Tibial nerve (tissue), 4 donors: ENCODE measurements around the gene FASTKD2. TPM values are rescaled to one million over a fixed set of nuclear protein-coding genes. Genes with fewer than 3 reads are reported as not detected.

Experiments used
- DNase-seq, 2 donors: peaks; one replicate each; pipeline ENCODE4 v3.0.0-alpha.2; 2019; ENCODE audit warnings: low spot score in 2 of 2
- H3K27ac ChIP-seq, 4 donors: fragments of 200-600 bp; sonication (generic) in 3 of 4; one replicate each; pipeline ENCODE4 v1.5.1; 2017 to 2019; ENCODE audit warnings: mild to moderate bottlenecking in 1 of 4
- H3K27me3 ChIP-seq, 2 donors: fragments of 200-600 bp; sonication (generic) in 1 of 2; one replicate each; pipeline versions ENCODE4 v1.5.1 to v1.6.0; 2017 to 2019
- H3K36me3 ChIP-seq, 3 donors: fragments of 200-600 bp; sonication (generic); one replicate each; pipeline ENCODE4 v1.5.1; 2018 to 2019
- H3K4me1 ChIP-seq, 4 donors: fragments of 200-600 bp; sonication (generic) in 3 of 4; one replicate each; pipeline ENCODE4 v1.5.1; 2017 to 2019
- H3K4me3 ChIP-seq, 4 donors: fragments of 200-600 bp; sonication (generic) in 3 of 4; one replicate each; pipeline ENCODE4 v1.5.1; 2017 to 2019; ENCODE audit warnings: mild to moderate bottlenecking in 1 of 4, moderate library complexity in 1 of 4
- H3K9me3 ChIP-seq, 4 donors: fragments of 200-600 bp; sonication (generic) in 3 of 4; one replicate each; pipeline ENCODE4 v1.5.1; 2017 to 2019
- CTCF ChIP-seq, 5 experiments: fragments of 200-600 bp in 3 of 5; fragments of 450-650 bp in 2 of 5; sonication (generic) in 3 of 5; IDR thresholded peaks; one replicate each; pipeline ENCODE4 v1.5.1; 2016 to 2019; ENCODE audit warnings: antibody characterized with exemption in 5 of 5, mild to moderate bottlenecking in 3 of 5, moderate library complexity in 2 of 5
- EP300 ChIP-seq, 2 donors: sonication (generic); formaldehyde crosslinking; IDR thresholded peaks; one replicate each; pipeline ENCODE4 v1.6.1; 2017; ENCODE audit warnings: antibody characterized with exemption in 2 of 2, mild to moderate bottlenecking in 1 of 2
- POLR2A ChIP-seq, 2 donors: fragments of 450-650 bp; IDR thresholded peaks; one replicate each; pipeline ENCODE4 v1.6.1; 2017; ENCODE audit warnings: antibody characterized with exemption in 2 of 2, mild to moderate bottlenecking in 2 of 2, moderate library complexity in 2 of 2
- WGBS, 2 donors: methylation state at CpG; one replicate each; pipeline ENCODE4 v1.1.5; 2018; 5-methylcytosine and 5-hydroxymethylcytosine counted together
- total RNA-seq, 4 donors: library from RNA; depleted of rRNA; stranded (reverse); fragments of >200 nt; gene quantifications; one replicate each; pipeline ENCODE4 v1.1.0, GENCODE V29; 2016

Gene FASTKD2
- total RNA-seq, 4 donors from 2014 or later, result 22.4 to 36.5 (median 26.8) TPM

GRCh38 chr2:206727287-206727686 is 38.1 kb upstream of the FASTKD2 start:
- TF ChIP-seq CTCF (IDR thresholded peaks at IDR 0.05), result no peak
- no peak for TF ChIP-seq POLR2A (IDR thresholded peaks at IDR 0.05)
- TF ChIP-seq EP300 (IDR thresholded peaks at IDR 0.05), result no peak
- DNase-seq, result no peak
- WGBS, 2 donors, result 87 to 97% methylated on average over 2 of the region's 2 CpGs

GRCh38 chr2:206728277-206729199 is 36.9 kb upstream of the FASTKD2 start:
- Histone ChIP-seq H3K4me3 (no peak overlapping the region), H3K27ac (no peak overlapping the region), H3K4me1 (no peaks in the 10 kb centered on the region), H3K27me3 (no peaks in the 10 kb centered on the region), H3K9me3 (no peaks in the 10 kb centered on the region), H3K36me3 (no peaks in the 10 kb centered on the region)
- TF ChIP-seq POLR2A (IDR thresholded peaks at IDR 0.05), result no peak
- TF ChIP-seq CTCF (IDR thresholded peaks at IDR 0.05), result no peak
- no peak for TF ChIP-seq EP300 (IDR thresholded peaks at IDR 0.05)
- no peak for DNase-seq
- WGBS, 2 donors, result 67 to 73% methylated on average over 7 of the region's 7 CpGs

More at GRCh38 chr2:206727287-206727686, 38.1 kb upstream of the FASTKD2 start:
- no peaks in the 10 kb centered on the region for H3K9me3 ChIP-seq
- no peak overlapping the region for H3K4me3 ChIP-seq
- H3K27ac ChIP-seq, result no peak overlapping the region
- no peaks in the 10 kb centered on the region for H3K4me1 ChIP-seq
- H3K27me3 ChIP-seq, result no peaks in the 10 kb centered on the region
- no peaks in the 10 kb centered on the region for H3K36me3 ChIP-seq

GRCh38 chr2:206733341-206733740 is 32.1 kb upstream of the FASTKD2 start:
- 73 to 76% methylated on average over 2 of the region's 2 CpGs for WGBS, 2 donors

GRCh38 chr2:206736935-206737334 is 28.5 kb upstream of the FASTKD2 start:
- Histone ChIP-seq H3K27ac (no peak overlapping the region), H3K36me3 (no peaks in the 10 kb centered on the region), H3K4me1 (no peaks in the 10 kb centered on the region), H3K9me3 (no peaks in the 10 kb centered on the region), H3K4me3 (no peak overlapping the region), H3K27me3 (no peaks in the 10 kb centered on the region)
- 85 to 88% methylated on average over 5 of the region's 5 CpGs for WGBS, 2 donors
- DNase-seq, result no peak
- TF ChIP-seq EP300 (IDR thresholded peaks at IDR 0.05) (no peak), POLR2A (IDR thresholded peaks at IDR 0.05) (no peak), CTCF (IDR thresholded peaks at IDR 0.05) (no peak)

More at GRCh38 chr2:206733341-206733740, 32.1 kb upstream of the FASTKD2 start:
- DNase-seq, result no peak
- Histone ChIP-seq H3K27me3 (no peaks in the 10 kb centered on the region), H3K4me1 (no peaks in the 10 kb centered on the region), H3K36me3 (no peaks in the 10 kb centered on the region), H3K9me3 (no peaks in the 10 kb centered on the region), H3K4me3 (no peak overlapping the region), H3K27ac (no peak overlapping the region)
- TF ChIP-seq EP300 (IDR thresholded peaks at IDR 0.05) (no peak), POLR2A (IDR thresholded peaks at IDR 0.05) (no peak), CTCF (IDR thresholded peaks at IDR 0.05) (no peak)

- Histone ChIP-seq H3K9me3 (no peaks in the 10 kb centered on the region), H3K27me3 (no peaks in the 10 kb centered on the region), H3K4me3 (no peak overlapping the region), H3K36me3 (no peaks in the 10 kb centered on the region), H3K4me1 (no peaks in the 10 kb centered on the region), H3K27ac (no peak overlapping the region)
- DNase-seq, result no peak
- 68 to 75% methylated on average over 2 of the region's 2 CpGs for WGBS, 2 donors
- TF ChIP-seq EP300 (IDR thresholded peaks at IDR 0.05), result no peak
- no peak for TF ChIP-seq POLR2A (IDR thresholded peaks at IDR 0.05)
- no peak for TF ChIP-seq CTCF (IDR thresholded peaks at IDR 0.05)
Measured at GRCh38 chr2:206739271-206739670, 26.1 kb upstream of the FASTKD2 start.
